RPMI7951 (cell line): ENCODE measurements around the gene NAB2. TPM values are rescaled to one million over a fixed set of nuclear protein-coding genes. Genes with fewer than 3 reads are reported as not detected.
"Not testable (repeated sequence)": the region's sequence is repeated elsewhere in the genome, so short reads cannot be mapped to it uniquely, and the experiment has no call there.

Source experiments
- DNase-seq: peaks from one replicate; pipeline ENCODE4 v3.0.0-alpha.2; 2012; ENCODE audit warnings: low read depth
- total RNA-seq: library from RNA; depleted of rRNA; stranded (reverse); fragments of >200 nt; shearing (Covaris generic); gene quantifications from 2 replicates; pipeline ENCODE4 v1.2.3, GENCODE V29; 2014

NAB2 gene
- total RNA-seq, 1 experiment from 2014 or later: 10.9 TPM

- DNase-seq: no peak
Measured at GRCh38 chr12:57066245-57066644, 22.7 kb upstream of the NAB2 start.

GRCh38 chr12:57069523-57069922, 19.4 kb upstream of the NAB2 start:
- DNase-seq: peak; percentile 72

- DNase-seq: no peak
Measured at GRCh38 chr12:57072661-57073060, 16.3 kb upstream of the NAB2 start.

- not testable (repeated sequence) for DNase-seq
Measured at GRCh38 chr12:57073566-57074450, 15.1 kb upstream of the NAB2 start.

GRCh38 chr12:57078519-57079404, 10.2 kb upstream of the NAB2 start, which contains the start of gene NEMP1:
TSS of gene NEMP1 (minus strand) at chr12:57078791. CDS start at chr12:57078745, 46 bp downstream.
- DNase-seq: peak; percentile 100

- no peak for DNase-seq
Measured at GRCh38 chr12:57079821-57080220, 9.1 kb upstream of the NAB2 start.

- DNase-seq: no peak
Measured at GRCh38 chr12:57080855-57081254, 8.1 kb upstream of the NAB2 start.

- peak; percentile 33 for DNase-seq
Measured at GRCh38 chr12:57085999-57086492, 2.9 kb upstream of the NAB2 start.

- DNase-seq: peak; percentile 71
Measured at GRCh38 chr12:57086493-57087009, 2.4 kb upstream of the NAB2 start.

- peak; percentile 86 for DNase-seq
Measured at GRCh38 chr12:57087010-57087690, 1.8 kb upstream of the NAB2 start.

GRCh38 chr12:57087691-57088353, 1.1 kb upstream of the NAB2 start:
- peak; percentile 95 for DNase-seq

- DNase-seq: peak; percentile 79
Measured at GRCh38 chr12:57089271-57090245, 644 bp downstream of the NAB2 start.

- DNase-seq: no peak
Measured at GRCh38 chr12:57090490-57090889, 1.6 kb downstream of the NAB2 start.

- DNase-seq: no peak
Measured at GRCh38 chr12:57090924-57091637, 2.2 kb downstream of the NAB2 start.

- DNase-seq: no peak
Measured at GRCh38 chr12:57091638-57092528, 3.0 kb downstream of the NAB2 start.

- no peak for DNase-seq
Measured at GRCh38 chr12:57092529-57092862, 3.6 kb downstream of the NAB2 start.

- DNase-seq: no peak
Measured at GRCh38 chr12:57092876-57093414, 4.0 kb downstream of the NAB2 start.
